Endothelial cell of umbilical vein (primary cell): ENCODE data around the gene ADAMTSL3. TPM values are rescaled to one million over a fixed set of nuclear protein-coding genes. Genes with fewer than 3 reads are reported as not detected.

Source experiments
- BruUV-seq: library from RNA; stranded (reverse); fragments of 400-500 nt; replicated peaks from 2 replicates; lab custom pipeline; 2021; lab: Mats Ljungman, UMichigan
- CTCF ChIA-PET: fragments of 300-600, 350-600 bp; sonication (Branson Sonifier 250); formaldehyde crosslinking; loops from one replicate; lab custom pipeline; 2021; ENCODE audit warnings: antibody characterized with exemption, inconsistent platforms; lab: Charles Lee
- POLR2A ChIA-PET: fragments of 300-600, 350-600 bp; sonication (Branson Sonifier 250); formaldehyde crosslinking; loops from one replicate; lab custom pipeline; 2021; ENCODE audit warnings: antibody characterized with exemption, inconsistent platforms; lab: Charles Lee
- DNase-seq: peaks from one replicate; pipeline ENCODE4 v3.0.0-alpha.2; 2011; ENCODE audit warnings: low read depth, low spot score
- FAIRE-seq: peaks from 2 replicates; lab custom pipeline; 2011; peaks lifted over from hg19 to GRCh38; lab: Jason Lieb, UNC
- H2AFZ ChIP-seq: 2 replicates; pipeline ENCODE4 v1.6.0; 2012; ENCODE audit warnings: low read depth, low read length, control low read depth, inconsistent platforms
- H3K27ac ChIP-seq: 2 replicates; pipeline ENCODE4 v1.5.1; 2011; ENCODE audit warnings: low read depth, mild to moderate bottlenecking, control low read depth, low read length, moderate library complexity; ENCODE audit not compliant: insufficient read depth
- H3K27me3 ChIP-seq, 2 experiments: 2 replicates each; pipeline versions ENCODE4 v1.6.0 to v1.6.1; 2011; ENCODE audit warnings: low read length in 2 of 2, mixed read lengths in 1 of 2; ENCODE audit not compliant: control insufficient read depth in 2 of 2, insufficient read depth in 2 of 2
- H3K36me3 ChIP-seq, 2 experiments: 2 replicates in 1 of 2; 3 replicates in 1 of 2; pipeline ENCODE4 v1.5.1; 2011; ENCODE audit warnings: low read length in 2 of 2, mild to moderate bottlenecking in 1 of 2, moderate library complexity in 1 of 2; ENCODE audit not compliant: control insufficient read depth in 2 of 2, insufficient read depth in 2 of 2; ENCODE audit errors: extremely low read depth in 1 of 2
- H3K4me1 ChIP-seq: 3 replicates; pipeline ENCODE4 v1.5.1; 2011; ENCODE audit warnings: mild to moderate bottlenecking, low read length; ENCODE audit not compliant: control insufficient read depth, insufficient read depth; ENCODE audit errors: extremely low read depth
- H3K4me2 ChIP-seq: 2 replicates; pipeline ENCODE4 v1.6.1; 2011; ENCODE audit warnings: low read length, control low read depth, mixed read lengths; ENCODE audit not compliant: insufficient read depth
- H3K4me3 ChIP-seq, 3 experiments: fragments of 200-600 bp in 1 of 3; sonication (generic), shearing (Covaris generic) in 1 of 3; replicated peaks in 1 of 3; 2 replicates each; pipeline ENCODE4 v1.5.1; 2011 to 2016; ENCODE audit warnings: control low read depth in 3 of 3, low read length in 3 of 3, mild to moderate bottlenecking in 2 of 3, inconsistent platforms in 1 of 3, low read depth in 1 of 3, moderate library complexity in 1 of 3; ENCODE audit not compliant: insufficient read depth in 1 of 3
- H3K79me2 ChIP-seq: 2 replicates; pipeline ENCODE4 v1.6.0; 2012; ENCODE audit warnings: low read length, inconsistent platforms; ENCODE audit not compliant: control insufficient read depth, insufficient read depth
- H3K9ac ChIP-seq: replicated peaks from 2 replicates; pipeline ENCODE3; 2011; ENCODE audit warnings: low read length, control low read depth; ENCODE audit not compliant: insufficient read depth; ENCODE audit errors: extremely low read depth
- H3K9me1 ChIP-seq: replicated peaks from 3 replicates; pipeline ENCODE4 v1.6.0; 2011; ENCODE audit warnings: mild to moderate bottlenecking, low read length; ENCODE audit not compliant: control insufficient read depth, insufficient read depth; ENCODE audit errors: extremely low read depth
- H3K9me3 ChIP-seq: replicated peaks from 2 replicates; pipeline ENCODE4 v1.5.1; 2012; ENCODE audit warnings: low read length, inconsistent platforms; ENCODE audit not compliant: control insufficient read depth, insufficient read depth
- H4K20me1 ChIP-seq: replicated peaks from 2 replicates; pipeline ENCODE3; 2011; ENCODE audit warnings: mild to moderate bottlenecking, low read length; ENCODE audit not compliant: control insufficient read depth, insufficient read depth; ENCODE audit errors: extremely low read depth
- EZH2 ChIP-seq: IDR thresholded peaks from 2 replicates; pipeline ENCODE4 v1.6.1; 2012; ENCODE audit warnings: borderline replicate concordance, low read depth, mild to moderate bottlenecking, moderate library complexity, low read length, inconsistent platforms; ENCODE audit not compliant: severe bottlenecking
- GATA2 ChIP-seq: IDR thresholded peaks from 2 replicates; pipeline ENCODE4 v1.7.0; 2011; ENCODE audit warnings: low read depth, mild to moderate bottlenecking, moderate library complexity, mixed read lengths, low read length; ENCODE audit not compliant: insufficient read length, insufficient read depth
- JUN ChIP-seq: IDR thresholded peaks from 2 replicates; pipeline ENCODE4 v1.6.1; 2011; ENCODE audit warnings: borderline replicate concordance, low read depth; ENCODE audit not compliant: insufficient read length, insufficient read depth
- MYC ChIP-seq: IDR thresholded peaks from one replicate; pipeline ENCODE4 v1.6.1; 2011; ENCODE audit warnings: mild to moderate bottlenecking, low read depth, low read length
- POLR2A ChIP-seq: IDR thresholded peaks from 2 replicates; pipeline ENCODE4 v1.6.1; 2012; ENCODE audit warnings: low read depth, mild to moderate bottlenecking, control low read depth, low read length
- dilution Hi-C: fragments of 300-500 bp; cut with MboI; formaldehyde crosslinking; loops from one replicate; pipeline ENCODE4 v1.15.0; 2019; ENCODE audit warnings: low sequenced_read_pairs; ENCODE audit not compliant: extremely low pct_ligation_motif_present
- intact Hi-C: fragments of 100-400 bp; cut with micrococcal nuclease; formaldehyde crosslinking; loops from one replicate; pipeline ENCODE4 v1.10.0; 2022
- polyA plus RNA-seq, 4 experiments: library from polyadenylated mRNA; depleted of rRNA in 3 of 4; stranded (reverse) in 3 of 4; unstranded in 1 of 4; fragments of >200 nt; gene quantifications; 2 replicates each; pipeline versions ENCODE4 v1.2.1 to v1.2.3, GENCODE V29; 2011 to 2012; ENCODE audit warnings: missing spikeins in 1 of 4
- total RNA-seq: library from RNA; stranded (reverse); gene quantifications from 2 replicates; pipeline ENCODE4 v1.2.3, GENCODE V29; 2021
- TF ChIP-seq, protein P1 (sequence below): IDR thresholded peaks from 2 replicates; pipeline ENCODE4 v1.6.1; 2011; ENCODE audit not compliant: insufficient read depth, insufficient read length

ADAMTSL3 gene
- total and polyA plus RNA-seq, 2 donors (not counting 3 experiments of a cell fraction or from before 2014, with no cell fraction given), result not detected

DNA sequence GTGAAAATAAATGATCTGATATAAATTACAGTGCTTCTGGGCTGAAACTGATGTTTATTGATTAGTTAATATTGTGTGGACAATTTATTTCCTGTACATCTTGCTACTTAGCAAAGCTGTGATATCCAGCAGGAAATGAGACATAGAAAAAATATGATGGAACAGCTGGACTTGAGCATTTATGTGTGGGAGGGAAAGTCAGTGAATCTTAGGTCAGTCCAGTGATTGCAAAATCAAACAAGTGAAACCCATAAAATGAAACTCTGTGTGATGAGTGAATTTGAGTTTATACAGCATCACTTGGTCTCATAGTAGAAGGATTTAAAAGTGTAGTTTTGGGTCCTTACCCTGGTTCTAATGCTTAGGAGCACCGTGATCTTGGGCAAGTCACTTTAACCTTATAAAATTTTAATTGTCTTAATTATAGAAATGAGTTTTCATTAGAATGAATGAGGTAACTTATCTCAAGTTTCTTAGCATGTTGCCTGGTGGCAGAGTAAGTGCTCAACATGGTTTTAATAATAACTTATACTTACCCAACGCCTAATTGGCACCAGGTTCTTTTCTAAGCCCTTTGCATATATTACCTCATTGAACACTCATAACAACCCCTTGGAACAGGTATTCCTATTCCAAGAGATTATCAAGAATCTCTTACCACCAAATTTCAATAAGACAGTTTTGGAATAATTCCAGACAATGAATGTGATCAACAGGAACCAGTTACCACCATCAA lies 194.6 kb downstream of the ADAMTSL3 start:
- Histone ChIP-seq H3K36me3 (no peaks in the 10 kb centered on the region), H3K79me2 (no peaks in the 10 kb centered on the region), H4K20me1 (no peaks in the 10 kb centered on the region), H3K9me3 (no peaks in the 10 kb centered on the region), H3K9me1 (no peaks in the 10 kb centered on the region), H3K4me3 (no peak overlapping the region), H3K27ac (no peak overlapping the region), H3K27me3 (no peaks in the 10 kb centered on the region), H3K9ac (no peak overlapping the region), H3K4me1 (peaks cover 8% of the 10 kb centered on the region), H3K4me2 (peak overlapping the region; percentile 8), H2AFZ (no peak overlapping the region)
- ChIA-PET CTCF (no interaction called here), POLR2A (no interaction called here)
- DNase-seq, result no peak
- FAIRE-seq, result peak; percentile 79
- TF ChIP-seq EZH2, result no peak
- TF ChIP-seq JUN, result peak; percentile 10
- intact Hi-C loops, result no loop called here
- BruUV-seq, result no TSS peak
- dilution Hi-C loops, result no loop called here

DNA sequence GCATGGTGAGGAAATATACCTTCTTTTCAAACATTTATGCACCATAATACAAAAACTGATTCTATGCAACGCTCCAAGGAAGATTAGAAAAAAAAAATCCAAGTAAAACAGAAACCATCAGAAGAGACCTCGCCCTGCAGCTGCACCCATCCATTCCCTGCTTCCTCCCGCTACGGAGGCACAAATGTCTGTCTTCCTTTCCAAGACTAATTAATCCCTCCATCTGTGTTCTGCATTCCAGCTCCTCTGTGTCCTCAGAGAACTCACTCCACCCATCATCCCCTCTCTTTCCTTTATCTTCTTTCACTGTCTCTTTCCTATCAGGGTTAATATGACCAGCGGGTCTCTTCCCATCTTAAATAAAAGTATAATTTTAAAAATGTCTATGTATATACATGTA lies 196.1 kb downstream of the ADAMTSL3 start:
- H3K9ac ChIP-seq, result no peak overlapping the region
- TF ChIP-seq GATA2 (no peak), POLR2A (no peak), EZH2 (no peak), MYC (no peak), JUN (no peak)
- TF ChIP-seq, protein P1, sequence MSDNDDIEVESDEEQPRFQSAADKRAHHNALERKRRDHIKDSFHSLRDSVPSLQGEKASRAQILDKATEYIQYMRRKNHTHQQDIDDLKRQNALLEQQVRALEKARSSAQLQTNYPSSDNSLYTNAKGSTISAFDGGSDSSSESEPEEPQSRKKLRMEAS, result no peak
- H3K36me3 ChIP-seq, result no peaks in the 10 kb centered on the region
- H3K9me3 ChIP-seq, result no peaks in the 10 kb centered on the region
- POLR2A ChIA-PET, result no interaction called here
- DNase-seq, result no peak
- no peak overlapping the region for H3K27ac ChIP-seq
- intact Hi-C loops, result no loop called here
- CTCF ChIA-PET, result no interaction called here
- FAIRE-seq, result no peak
- no peaks in the 10 kb centered on the region for H4K20me1 ChIP-seq
- H3K79me2 ChIP-seq, result no peaks in the 10 kb centered on the region
- no peak overlapping the region for H3K4me2 ChIP-seq
- no peak overlapping the region for H3K4me3 ChIP-seq
- H3K9me1 ChIP-seq, result no peaks in the 10 kb centered on the region
- peaks cover 8% of the 10 kb centered on the region for H3K4me1 ChIP-seq
- dilution Hi-C loops, result no loop called here
- no peak overlapping the region for H2AFZ ChIP-seq
- H3K27me3 ChIP-seq, result no peaks in the 10 kb centered on the region
- BruUV-seq, result no TSS peak
